ENCODE data around the gene RPRD1A.

The RPRD1A gene

DNA sequence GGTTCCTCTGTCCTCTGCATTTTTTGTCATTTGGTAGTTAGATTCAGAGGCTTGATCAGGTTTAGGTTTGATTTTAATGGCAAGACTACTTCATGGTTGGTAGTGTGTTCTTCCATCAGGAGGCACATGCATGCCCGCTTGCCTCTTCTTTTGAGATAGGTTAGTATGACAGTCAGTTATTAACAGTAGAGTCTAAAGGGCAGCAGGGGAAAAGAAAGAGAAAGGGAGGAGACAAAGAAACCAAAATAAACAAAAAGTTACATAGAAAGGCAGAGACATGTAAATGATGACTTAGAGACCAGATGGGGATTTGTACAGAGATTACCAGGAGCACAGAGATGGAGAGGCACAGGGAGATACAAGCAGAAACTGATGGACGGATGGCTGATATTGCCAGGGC is 105.0 kb downstream of the RPRD1A start:
- DNase-seq, result no peak

DNA sequence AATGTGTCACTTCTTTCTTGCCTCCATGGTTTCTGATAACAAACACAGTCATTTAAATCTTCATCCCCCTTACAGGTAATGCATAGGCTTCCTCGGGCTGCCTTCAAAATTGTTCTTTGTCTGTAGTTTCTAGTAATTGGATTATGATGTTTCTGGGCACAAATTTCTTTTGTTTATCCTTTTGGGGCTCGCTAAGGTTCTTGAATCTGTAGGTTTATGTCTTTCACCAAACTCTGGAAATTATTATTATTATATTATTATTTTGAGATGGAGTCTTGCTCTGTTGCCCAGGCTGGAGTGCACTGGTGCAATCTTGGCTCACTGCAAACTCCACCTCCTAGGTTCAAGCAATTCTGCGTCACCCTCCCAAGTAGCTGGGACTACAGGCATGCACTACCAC is 111.1 kb downstream of the RPRD1A start:
- no peak for DNase-seq

- DNase-seq, result no peak
Measured at GRCh38 chr18:35953688-35954087, 113.7 kb downstream of the RPRD1A start.

- no peak for DNase-seq
Measured at GRCh38 chr18:35950628-35950982, 116.8 kb downstream of the RPRD1A start.

DNA sequence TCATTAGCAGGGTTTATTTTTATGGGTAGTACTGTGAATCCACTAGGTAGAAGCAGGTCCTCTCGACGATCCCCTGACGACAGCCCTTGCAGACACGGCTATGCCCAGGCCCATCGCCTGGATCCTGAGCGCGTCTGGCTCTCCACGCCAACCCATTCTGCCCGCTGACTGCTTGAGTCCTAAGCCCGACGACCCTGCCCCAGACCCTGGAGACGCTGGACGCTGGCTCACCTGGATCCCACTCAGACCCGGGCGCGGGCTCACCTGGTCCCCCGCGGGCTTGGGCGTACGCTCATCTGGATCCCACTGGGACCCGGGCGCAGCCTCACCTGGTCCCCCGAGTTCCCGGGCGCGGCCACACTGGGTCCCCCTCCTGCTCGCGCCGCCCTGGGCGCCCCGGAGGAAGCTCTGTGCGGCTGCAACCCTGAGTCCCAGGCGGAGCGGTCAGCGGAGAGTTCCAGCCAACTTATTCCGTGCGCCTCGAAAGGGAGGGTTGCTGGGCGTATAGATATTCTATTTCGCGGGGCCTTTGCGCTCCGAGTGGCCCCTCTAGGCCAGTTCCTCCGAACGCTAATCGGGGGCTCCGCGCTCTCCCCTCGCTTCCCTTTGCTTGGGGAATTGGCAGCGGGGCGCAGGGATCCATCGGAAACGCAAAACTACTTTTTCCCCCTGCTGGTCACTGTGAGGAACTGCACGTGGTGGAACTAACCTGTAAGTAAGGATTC is 117.3 kb downstream of the RPRD1A start:
- peak; percentile 68 for DNase-seq

DNA sequence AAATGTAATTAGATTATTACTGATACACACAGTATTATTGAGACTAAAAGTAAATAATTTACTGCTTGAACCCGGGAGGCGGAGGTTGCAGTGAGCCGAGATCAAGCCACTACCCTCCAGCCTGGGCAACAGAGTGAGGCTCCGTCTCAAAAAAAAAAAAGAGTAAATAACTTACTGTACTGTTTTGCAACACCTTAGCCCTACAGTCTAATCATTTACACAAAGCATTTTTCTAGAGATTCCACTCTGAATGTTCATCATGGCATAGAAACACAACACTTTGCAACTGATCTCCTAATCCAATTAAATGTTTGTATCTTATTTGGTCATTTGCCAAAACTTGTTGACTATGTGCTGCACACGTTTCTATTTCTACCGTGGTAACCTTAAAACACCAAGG is 118.3 kb downstream of the RPRD1A start:
- no peak for DNase-seq

GRCh38 chr18:35948080-35948479 is 119.3 kb downstream of the RPRD1A start:
- no peak for DNase-seq

DNA sequence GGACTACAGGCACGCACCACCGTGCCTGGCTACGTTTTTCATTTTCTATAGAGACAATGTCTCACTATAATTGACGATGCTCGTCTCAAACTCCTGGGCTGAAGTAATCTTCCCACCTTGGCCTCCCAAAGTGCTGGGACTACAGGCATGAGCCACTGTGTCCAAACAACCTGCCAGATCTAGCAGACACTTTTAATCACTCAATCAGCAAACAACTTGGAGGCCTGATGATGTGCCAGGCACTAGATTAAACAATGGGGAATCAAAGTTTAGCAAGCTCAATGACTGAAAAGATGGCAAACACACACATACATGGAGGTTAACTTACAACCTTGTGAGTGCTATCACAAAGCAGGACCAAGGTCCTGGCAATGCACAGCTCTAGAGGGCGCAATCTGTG is 124.7 kb downstream of the RPRD1A start:
- DNase-seq, result no peak

DNA sequence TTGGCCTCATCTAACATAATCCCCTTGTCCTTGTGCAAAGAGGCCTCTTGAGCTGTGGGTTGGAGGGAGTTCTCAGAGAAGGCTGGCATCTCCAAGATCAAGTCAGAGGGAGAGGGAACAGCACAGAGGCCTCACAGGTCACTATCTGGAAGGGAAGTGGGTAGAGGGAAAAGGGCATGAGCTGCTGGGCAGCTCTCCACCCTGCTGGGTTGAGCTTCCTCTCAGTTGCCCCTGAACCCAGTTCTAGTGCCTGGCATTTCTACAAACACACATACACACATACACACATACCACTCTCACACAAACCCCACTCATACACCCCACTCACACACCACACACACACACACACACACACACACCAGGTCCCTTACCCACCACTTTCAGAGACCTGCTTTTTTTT is 125.2 kb downstream of the RPRD1A start:
- DNase-seq, result no peak

GRCh38 chr18:35941299-35941698 is 126.1 kb downstream of the RPRD1A start:
- no peak for DNase-seq
